GM19238 (cell line): ENCODE measurements around the gene PIGV.
A peak's percentile ranks its signal among the peaks of the same experiment; 100 is the strongest.

Source experiments
- DNase-seq: peaks from one replicate; pipeline ENCODE4 v3.0.0; 2011; ENCODE audit warnings: low spot score; ENCODE audit not compliant: insufficient read length

The PIGV gene

GRCh38 chr1:26787706-26788514 lies at the start of gene PIGV:
TSS of gene PIGV (plus strand) at chr1:26787950. CDS start at chr1:26790816, 2,866 bp downstream.
- peak; percentile 90 for DNase-seq

- no peak for DNase-seq
Observed at GRCh38 chr1:26739329-26739914, 48.3 kb upstream of the PIGV start.

- DNase-seq, result no peak
Observed at GRCh38 chr1:26740023-26740634, 47.6 kb upstream of the PIGV start.

- DNase-seq, result no peak
Observed at GRCh38 chr1:26740952-26741351, 46.8 kb upstream of the PIGV start.

- DNase-seq, result no peak
Observed at GRCh38 chr1:26743426-26744059, 44.2 kb upstream of the PIGV start.

- peak; percentile 68 for DNase-seq
Observed at GRCh38 chr1:26744075-26744959, 43.4 kb upstream of the PIGV start.

- no peak for DNase-seq
Observed at GRCh38 chr1:26745191-26745590, 42.6 kb upstream of the PIGV start.

- DNase-seq, result no peak
Observed at GRCh38 chr1:26747048-26747447, 40.7 kb upstream of the PIGV start.

GRCh38 chr1:26748351-26748750 lies 39.4 kb upstream of the PIGV start:
- DNase-seq, result no peak

- no peak for DNase-seq
Observed at GRCh38 chr1:26749458-26749857, 38.3 kb upstream of the PIGV start.

GRCh38 chr1:26750428-26750827 lies 37.3 kb upstream of the PIGV start:
- DNase-seq, result no peak

- DNase-seq, result no peak
Observed at GRCh38 chr1:26752519-26752918, 35.2 kb upstream of the PIGV start.

GRCh38 chr1:26754086-26754874 lies 33.5 kb upstream of the PIGV start:
- no peak for DNase-seq

- DNase-seq, result no peak
Observed at GRCh38 chr1:26758358-26758757, 29.4 kb upstream of the PIGV start.

GRCh38 chr1:26759531-26759930 lies 28.2 kb upstream of the PIGV start:
- no peak for DNase-seq

- no peak for DNase-seq
Observed at GRCh38 chr1:26761217-26761616, 26.5 kb upstream of the PIGV start.

- no peak for DNase-seq
Observed at GRCh38 chr1:26767714-26768113, 20.0 kb upstream of the PIGV start.

- no peak for DNase-seq
Observed at GRCh38 chr1:26768755-26769154, 19.0 kb upstream of the PIGV start.

GRCh38 chr1:26771285-26771642 lies 16.5 kb upstream of the PIGV start:
- no peak for DNase-seq

- no peak for DNase-seq
Observed at GRCh38 chr1:26771643-26772321, 16.0 kb upstream of the PIGV start.
